ENCODE data around the gene GPATCH2L. TPM values are rescaled to one million over a fixed set of nuclear protein-coding genes. Genes with fewer than 3 reads are reported as not detected.

GPATCH2L gene
- total RNA-seq, 1 experiment from 2014 or later: 76.7 TPM

DNA sequence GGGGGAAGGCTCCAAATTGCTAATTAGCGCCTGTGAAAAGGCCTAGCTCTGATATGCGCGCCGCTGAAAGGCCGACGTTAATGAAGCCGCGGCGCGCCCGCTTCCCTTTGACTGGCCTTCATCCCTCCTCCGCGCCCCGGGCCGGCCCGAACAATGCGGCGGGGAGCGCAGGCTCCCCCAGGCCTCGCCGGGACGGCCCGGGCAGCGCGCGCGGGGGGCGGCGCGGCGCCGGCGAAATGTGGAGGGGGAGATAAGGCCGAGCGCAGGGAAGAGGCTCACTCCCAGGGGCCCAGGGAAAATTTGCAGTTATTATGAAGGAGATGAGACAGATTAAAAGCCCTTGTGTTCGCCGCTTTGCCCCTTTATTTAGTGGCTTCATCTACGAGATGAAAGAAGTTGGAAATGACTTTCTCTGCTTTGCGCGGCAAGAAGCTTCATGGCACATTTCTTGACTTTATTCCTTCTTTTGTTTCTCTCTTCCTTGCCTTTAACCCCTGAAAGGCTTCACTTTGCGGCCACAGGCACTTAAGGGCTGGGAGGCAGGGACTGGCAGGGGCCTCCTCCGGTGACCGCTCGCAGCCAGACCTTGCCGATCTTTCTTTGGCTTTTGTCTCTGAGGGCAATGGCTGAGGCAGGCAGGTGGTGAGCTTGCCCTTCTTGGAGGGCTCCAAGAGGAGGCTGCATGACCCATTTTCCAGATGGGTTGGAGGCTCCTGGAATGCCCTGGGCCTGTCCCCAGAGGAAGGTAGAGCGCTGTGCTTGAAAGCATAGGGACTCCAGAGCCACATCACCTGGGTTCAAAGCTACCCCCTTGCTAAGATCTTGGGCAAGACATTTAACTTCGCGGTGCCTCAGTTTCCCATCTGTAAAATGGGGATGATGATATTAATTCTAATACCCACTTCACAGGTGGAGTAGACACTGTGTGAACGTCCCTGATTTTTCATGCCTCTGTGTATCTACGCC, 12.7 kb upstream of the GPATCH2L start:
- peaks cover 22 to 32% of the 10 kb centered on the region in 2 experiments for H3K4me1 Mint-ChIP-seq
- Histone ChIP-seq H2BK120ac (ENCODE audit: low read depth, low read length, poor library complexity, severe bottlenecking) (no peak overlapping the region), H3K27ac (ENCODE audit: insufficient read length, low read depth, low read length) (no peak overlapping the region), H2BK20ac (ENCODE audit: low read depth, low read length, poor library complexity, severe bottlenecking) (no peak overlapping the region), H3K23me2 (ENCODE audit: insufficient read length, low read depth, low read length, poor library complexity, severe bottlenecking) (peaks cover 11% of the 10 kb centered on the region), H3K4me2 (ENCODE audit: insufficient read depth, insufficient read length, low read length) (peak overlapping the region; percentile 72), H3K9me3 (ENCODE audit: control insufficient read depth, low read depth, low read length) (no peaks in the 10 kb centered on the region), H3K56ac (ENCODE audit: insufficient read length, low read depth, low read length) (no peak overlapping the region), H3K9ac (ENCODE audit: extremely low read depth, insufficient read length, low read length) (no peak overlapping the region), H3T11ph (ENCODE audit: low read length) (no peak overlapping the region), H3K27me3 (ENCODE audit: insufficient read depth, low read length) (peaks cover 15% of the 10 kb centered on the region; the same call in 1 of the 2 replicates), H2BK15ac (ENCODE audit: low read depth, low read length) (no peak overlapping the region), H3K79me1 (ENCODE audit: insufficient read depth, low read depth, low read length, poor library complexity, severe bottlenecking) (no peaks in the 10 kb centered on the region), H4K5ac (ENCODE audit: insufficient read length, low read depth, low read length) (no peak overlapping the region), H4K91ac (ENCODE audit: insufficient read length, low read depth, low read length) (no peak overlapping the region), H2BK5ac (ENCODE audit: insufficient read length, low read length) (no peak overlapping the region), H3K14ac (ENCODE audit: insufficient read depth, low read length) (peak overlapping the region; percentile 46; the same call in 1 of the 2 replicates), H3K4me1 (ENCODE audit: insufficient read depth, low read length) (no peaks in the 10 kb centered on the region), H4K20me1 (ENCODE audit: control insufficient read depth, insufficient read depth, insufficient read length) (no peaks in the 10 kb centered on the region), H3K4ac (ENCODE audit: low read depth, low read length) (no peak overlapping the region), H2AK5ac (ENCODE audit: insufficient read length, low read length) (no peak overlapping the region), H4K8ac (replicated peaks; ENCODE audit: insufficient read length, low read depth, low read length) (no peak overlapping the region), H2BK12ac (ENCODE audit: insufficient read length, low read depth, low read length) (no peak overlapping the region), H3K23ac (ENCODE audit: insufficient read length, low read depth, low read length) (no peak overlapping the region), H2AFZ (ENCODE audit: low read length) (no peak overlapping the region), H3K79me2 (ENCODE audit: insufficient read depth, low read length) (no peaks in the 10 kb centered on the region), H3K18ac (ENCODE audit: insufficient read length, low read depth, low read length) (no peak overlapping the region)
- H3K9me3 Mint-ChIP-seq: peaks cover 0 to 7% of the 10 kb centered on the region in 2 experiments; a peak in 4 of 5 replicates
- DNase-seq: peak; percentile 73
- H3K27ac Mint-ChIP-seq: no peak overlapping the region; a peak in 1 of 7 replicates
- TF ChIP-seq, protein P1, sequence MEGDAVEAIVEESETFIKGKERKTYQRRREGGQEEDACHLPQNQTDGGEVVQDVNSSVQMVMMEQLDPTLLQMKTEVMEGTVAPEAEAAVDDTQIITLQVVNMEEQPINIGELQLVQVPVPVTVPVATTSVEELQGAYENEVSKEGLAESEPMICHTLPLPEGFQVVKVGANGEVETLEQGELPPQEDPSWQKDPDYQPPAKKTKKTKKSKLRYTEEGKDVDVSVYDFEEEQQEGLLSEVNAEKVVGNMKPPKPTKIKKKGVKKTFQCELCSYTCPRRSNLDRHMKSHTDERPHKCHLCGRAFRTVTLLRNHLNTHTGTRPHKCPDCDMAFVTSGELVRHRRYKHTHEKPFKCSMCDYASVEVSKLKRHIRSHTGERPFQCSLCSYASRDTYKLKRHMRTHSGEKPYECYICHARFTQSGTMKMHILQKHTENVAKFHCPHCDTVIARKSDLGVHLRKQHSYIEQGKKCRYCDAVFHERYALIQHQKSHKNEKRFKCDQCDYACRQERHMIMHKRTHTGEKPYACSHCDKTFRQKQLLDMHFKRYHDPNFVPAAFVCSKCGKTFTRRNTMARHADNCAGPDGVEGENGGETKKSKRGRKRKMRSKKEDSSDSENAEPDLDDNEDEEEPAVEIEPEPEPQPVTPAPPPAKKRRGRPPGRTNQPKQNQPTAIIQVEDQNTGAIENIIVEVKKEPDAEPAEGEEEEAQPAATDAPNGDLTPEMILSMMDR (conservative IDR thresholded peaks at IDR 0.05): no peak
- H3K27me3 Mint-ChIP-seq (ENCODE audit: low read depth): peaks cover 85% of the 10 kb centered on the region
- H3K36me3 Mint-ChIP-seq (ENCODE audit: insufficient read depth in 1 of 3, low read depth in 3 of 3): no peaks in the 10 kb centered on the region; a peak in 1 of 7 replicates
- peak overlapping the region; percentile 68 to 81 for H3K4me3 Mint-ChIP-seq
- no CpG with 5 or more reads among the region's 50 CpGs for WGBS (ENCODE audit: extremely low coverage, insufficient read length, low lambda C conversion rate)

All from H9 (cell line).